ENCODE measurements around the gene DLX1. TPM values are rescaled to one million over a fixed set of nuclear protein-coding genes. Genes with fewer than 3 reads are reported as not detected.
A peak's percentile ranks its signal among the peaks of the same experiment; 100 is the strongest.

Gene DLX1
- polyA plus RNA-seq, 4 donors = 0.09 to 0.30 (median 0.20) TPM

DNA sequence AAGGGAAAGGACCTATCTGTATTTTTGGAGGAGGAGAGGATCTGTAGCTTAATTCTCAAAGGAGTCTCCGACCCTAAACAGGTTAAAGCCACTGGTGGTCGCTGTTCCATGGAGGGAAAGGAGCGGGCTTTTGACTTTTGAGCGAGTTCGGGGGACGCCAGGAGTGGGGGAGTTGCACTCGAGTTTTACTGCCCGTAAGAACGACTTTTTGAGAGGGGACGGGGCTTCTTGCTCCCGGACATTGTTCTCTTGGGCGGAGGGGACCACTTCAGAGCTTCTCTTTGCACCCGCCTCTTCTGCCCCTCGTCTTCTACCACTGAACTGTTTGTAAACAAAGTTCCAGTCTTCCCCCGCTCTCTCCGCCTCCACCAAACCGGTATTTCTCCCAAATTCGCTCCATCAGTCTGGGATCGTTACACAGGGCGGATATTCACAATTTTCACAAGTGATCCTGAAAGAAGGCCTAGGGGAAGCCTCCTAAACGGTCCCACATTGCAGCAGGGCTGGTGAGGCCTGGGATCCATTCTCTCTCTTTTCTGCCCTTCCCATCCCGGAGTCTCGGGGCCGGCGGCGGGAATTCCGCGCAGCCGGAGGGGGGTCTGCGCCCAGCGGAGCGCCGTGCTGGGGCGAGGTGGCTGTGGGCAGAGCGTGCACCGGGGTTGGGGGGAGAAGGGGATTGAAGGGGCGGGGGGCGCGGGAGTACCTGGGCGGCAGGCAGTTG lies 10.8 kb downstream of the DLX1 start:
- DNase-seq (ENCODE audit: low read depth in 4 of 4, low spot score in 2 of 4) = peak in 1 of 4 donors; percentile 28

DNA sequence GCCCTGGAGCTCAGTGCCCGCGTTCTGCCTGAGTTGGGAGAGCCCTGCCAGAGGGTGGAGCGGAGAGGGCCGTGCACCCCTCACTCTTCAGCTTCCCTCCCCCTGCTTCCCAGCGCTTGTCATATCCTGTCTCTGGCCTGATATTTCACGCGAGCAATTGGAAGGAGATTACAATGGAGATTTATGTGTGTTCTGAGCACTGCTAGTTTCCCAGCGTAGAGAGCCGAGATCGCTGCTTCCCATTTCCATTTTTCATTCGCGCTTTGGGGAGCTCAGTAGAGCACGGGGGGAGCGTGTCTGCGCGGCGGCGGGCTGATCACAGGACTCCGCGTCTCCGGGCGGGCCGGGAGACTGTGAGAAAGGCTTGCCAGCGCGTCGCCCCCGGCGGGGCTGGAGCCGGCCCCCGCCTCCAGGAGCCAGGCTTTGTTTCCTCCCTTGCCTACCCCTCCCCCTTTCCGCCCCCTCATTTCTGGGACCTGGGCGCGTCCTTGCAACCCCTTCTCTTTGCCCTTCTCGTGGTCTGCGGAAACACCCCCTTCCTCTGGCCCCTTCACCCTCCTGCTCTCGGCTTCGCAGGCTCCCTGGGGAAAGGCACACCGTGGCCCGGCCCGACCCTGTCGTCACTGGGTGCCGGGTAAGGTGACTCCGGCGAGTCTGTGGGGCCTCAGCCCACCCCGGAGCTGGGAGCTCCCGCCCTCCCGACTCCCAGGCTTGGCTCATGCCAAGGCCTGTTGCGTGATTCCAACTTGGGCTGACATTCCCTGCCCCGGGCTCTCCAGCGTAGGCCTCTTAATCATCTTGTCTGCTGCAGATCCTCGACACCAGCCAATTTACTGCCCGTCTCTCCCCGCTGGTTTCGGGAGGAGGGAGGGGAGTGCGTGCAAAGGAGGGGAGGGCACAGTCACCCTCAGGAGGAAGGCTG lies 11.6 kb downstream of the DLX1 start:
- DNase-seq (ENCODE audit: low read depth in 4 of 4, low spot score in 2 of 4) = peak in 1 of 4 donors; percentile 11

DNA sequence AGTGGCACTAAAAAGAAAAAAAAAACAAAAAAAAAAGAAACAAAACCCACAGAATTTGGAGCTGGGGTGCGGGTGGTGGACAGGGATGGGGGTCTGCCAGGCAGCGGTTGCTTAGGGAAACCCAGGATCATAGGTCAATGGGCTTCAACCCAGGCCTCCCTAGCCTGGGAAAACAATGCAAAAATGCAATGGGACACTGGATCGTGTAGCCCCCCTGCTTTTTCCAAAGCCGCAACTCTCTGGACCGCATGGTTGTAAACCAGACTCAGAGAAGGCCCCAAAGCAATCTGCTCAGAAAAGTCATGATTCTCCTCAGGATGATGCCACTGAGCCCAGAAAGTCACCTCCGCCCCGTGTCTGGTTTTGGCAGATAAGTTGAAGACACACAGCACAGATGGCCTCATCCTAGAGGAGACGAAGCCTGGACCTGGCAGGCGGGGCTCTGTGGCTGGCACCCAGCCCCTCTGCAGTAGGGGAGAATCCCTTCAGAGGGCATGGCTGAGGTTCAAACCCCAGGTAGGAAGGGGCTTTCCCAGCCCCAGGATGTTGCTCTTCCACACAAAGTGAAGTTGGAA lies 12.3 kb downstream of the DLX1 start:
- no peak for DNase-seq (ENCODE audit: low read depth in 4 of 4, low spot score in 2 of 4)

DNA sequence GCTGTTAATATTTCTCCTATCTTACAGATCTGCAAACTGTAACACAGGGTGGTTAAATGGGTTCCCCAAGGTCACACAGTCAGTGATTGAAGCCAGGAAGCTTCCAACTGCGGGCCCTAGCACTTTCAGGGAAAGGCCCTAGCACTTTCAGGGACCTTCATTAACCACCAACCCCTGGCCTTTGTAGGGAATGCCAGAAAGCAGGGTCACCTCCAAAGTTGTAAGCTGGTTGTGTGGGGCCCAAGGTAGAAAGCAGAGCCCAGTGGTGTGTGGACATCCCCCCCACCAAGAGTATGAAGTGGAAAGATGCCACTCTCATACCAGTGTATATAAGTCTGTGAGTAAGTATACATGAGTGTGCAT lies 13.0 kb downstream of the DLX1 start:
- DNase-seq (ENCODE audit: low read depth in 4 of 4, low spot score in 2 of 4) = no peak

DNA sequence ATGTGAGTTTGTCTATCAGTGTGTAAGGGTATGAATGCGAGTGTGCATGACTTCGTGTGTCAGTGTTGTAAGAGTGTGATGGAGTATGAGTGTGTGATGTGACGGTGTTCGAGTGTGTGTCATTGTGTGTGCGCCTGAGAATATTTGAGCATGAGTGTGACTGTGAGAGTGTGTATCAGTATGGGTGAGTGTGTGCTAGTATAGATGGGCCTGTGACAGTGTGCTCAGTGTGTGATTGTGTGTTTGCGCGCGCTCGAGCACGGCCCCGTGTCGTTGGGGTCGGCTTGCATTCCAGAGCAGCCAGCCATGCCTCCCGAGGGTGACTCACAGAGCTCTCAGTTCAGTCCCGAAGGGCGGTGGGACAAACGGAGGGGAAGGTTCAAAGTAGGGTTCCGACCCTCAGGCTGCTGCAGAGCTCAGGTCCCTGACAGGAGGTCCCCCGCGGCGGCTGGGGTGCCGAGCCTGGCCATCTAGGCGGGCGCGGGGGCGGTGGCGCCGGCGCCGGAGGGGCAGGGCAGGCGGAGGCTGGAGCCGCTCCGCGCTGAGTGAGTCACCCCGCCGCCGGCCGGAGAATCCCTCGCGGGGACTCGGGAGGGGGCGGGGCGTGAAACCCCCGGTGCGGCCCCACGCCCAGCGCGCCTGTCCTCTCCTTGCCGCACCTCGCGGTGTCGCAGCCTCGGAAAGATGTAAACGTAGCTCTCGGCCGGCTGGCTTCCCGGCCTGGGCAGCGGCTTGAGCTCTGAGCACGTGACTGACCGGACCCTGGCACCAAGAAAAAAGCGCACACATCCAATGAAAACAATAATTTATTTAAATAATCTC lies 13.6 kb downstream of the DLX1 start:
- DNase-seq (ENCODE audit: low read depth in 4 of 4, low spot score in 2 of 4) = peak in 1 of 4 donors; percentile 37

DNA sequence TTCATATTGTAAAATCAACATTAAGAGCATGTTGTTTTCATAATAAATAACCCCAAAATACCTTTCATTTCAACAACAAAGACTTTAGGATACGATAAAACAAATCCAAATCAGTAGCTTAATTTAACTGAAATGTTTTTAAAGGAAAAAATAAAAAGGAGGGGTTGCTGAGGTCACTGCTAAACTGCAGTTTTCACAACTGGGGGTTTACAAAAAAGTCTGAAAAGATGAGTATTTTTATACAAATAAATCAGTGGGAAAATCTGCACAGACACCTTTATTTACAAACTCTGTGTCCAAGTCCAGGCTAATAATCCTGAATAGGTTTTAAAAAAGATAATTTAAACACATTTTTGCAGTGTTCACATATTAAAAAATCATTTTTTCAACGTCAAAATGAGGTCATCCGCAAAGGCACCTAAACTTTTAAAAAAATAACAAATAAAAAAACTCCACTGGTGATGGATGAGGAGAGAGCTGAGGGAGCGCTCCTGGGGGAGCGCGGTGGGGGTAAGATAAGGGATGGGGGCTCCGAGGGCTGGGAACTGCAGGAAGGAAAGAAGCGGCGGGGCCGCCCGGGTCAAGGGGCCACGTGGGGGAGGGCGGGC lies 14.3 kb downstream of the DLX1 start:
- no peak for DNase-seq (ENCODE audit: low read depth in 4 of 4, low spot score in 2 of 4)

DNA sequence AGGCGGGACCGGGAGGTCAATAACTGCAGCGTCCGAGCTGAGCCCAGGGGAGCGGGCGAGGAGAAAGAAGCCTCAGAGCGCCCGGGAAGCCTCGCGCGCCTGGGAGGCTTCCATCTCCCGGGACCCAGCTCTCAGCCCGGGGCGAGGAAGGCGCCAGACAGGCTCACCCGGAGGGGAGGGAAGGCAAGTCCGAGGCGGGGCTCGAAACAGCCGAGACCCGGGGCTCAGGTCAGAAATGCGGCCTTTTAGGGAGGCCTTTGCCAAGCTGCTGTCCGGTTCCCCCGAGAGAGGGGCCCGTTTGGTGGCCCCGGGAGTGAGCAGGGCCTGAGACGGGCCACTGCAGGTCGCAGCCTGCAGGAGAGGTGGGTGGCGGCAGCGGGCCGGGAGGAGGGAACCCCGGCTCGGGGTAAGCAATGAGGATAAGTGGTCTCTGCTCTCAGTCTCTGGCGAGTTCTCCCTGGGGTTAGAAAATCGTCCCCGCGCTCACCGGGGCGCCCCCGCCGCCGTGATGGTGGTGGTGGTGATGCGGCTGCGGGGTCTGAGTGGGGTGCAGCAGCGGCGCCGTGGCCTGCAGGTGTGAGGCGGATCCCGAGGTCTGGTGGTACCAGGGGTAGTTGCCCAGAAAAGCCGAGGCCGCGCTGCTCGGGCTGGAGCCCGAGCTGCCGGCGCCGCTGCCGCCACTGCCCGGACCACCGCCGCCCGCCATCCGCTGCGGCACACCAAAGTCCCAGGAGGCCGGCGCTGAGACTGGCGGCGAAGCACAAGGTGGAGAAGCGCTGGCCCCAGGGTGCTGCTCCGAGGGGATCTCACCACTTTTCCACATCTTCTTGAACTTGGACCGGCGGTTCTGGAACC lies 15.0 kb downstream of the DLX1 start:
- peak in 1 of 4 donors; percentile 6 for DNase-seq (ENCODE audit: low read depth in 4 of 4, low spot score in 2 of 4)

DNA sequence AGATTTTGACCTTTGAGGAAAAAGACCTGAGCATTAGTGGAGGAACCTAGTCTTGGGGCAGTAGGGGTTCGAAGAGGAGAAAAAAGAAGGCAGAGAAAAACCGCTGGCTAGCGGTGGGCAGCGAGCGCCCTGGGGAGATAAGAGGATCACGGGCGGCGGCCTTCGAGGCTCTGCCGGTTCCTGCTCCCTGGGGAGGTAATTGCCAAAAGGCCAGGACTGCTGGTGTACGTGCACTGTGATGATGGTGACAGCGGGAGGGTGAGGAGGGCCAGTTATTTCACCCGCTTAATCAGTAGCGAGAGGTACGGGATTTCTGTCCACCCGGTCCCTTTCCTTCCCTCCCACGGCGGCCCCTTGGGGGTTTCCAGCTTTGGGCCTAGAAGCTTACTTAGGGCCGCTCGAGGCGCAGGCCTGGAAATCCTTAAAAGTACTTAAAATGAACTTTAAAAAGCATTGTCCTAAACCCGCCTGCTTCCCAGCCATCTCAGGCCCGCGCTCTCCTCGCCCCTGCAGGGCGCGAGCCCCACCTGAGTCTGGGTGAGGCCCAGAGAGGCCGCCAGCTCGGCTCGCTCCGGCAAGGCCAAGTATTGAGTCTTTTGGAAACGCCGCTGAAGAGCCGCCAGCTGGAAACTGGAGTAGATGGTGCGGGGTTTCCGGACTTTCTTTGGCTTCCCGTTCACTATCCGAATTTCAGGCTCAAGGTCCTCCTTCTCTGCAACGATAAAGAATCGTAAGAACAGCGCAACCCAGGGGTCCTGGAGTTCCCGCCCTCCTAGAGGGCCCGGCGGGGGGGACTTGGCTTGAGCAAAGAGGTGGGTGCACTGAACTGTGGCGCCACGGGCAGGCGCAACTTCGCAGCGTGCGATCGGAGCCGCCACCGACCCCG lies 15.9 kb downstream of the DLX1 start:
- peak in 1 of 4 donors; percentile 3 for DNase-seq (ENCODE audit: low read depth in 4 of 4, low spot score in 2 of 4)

DNA sequence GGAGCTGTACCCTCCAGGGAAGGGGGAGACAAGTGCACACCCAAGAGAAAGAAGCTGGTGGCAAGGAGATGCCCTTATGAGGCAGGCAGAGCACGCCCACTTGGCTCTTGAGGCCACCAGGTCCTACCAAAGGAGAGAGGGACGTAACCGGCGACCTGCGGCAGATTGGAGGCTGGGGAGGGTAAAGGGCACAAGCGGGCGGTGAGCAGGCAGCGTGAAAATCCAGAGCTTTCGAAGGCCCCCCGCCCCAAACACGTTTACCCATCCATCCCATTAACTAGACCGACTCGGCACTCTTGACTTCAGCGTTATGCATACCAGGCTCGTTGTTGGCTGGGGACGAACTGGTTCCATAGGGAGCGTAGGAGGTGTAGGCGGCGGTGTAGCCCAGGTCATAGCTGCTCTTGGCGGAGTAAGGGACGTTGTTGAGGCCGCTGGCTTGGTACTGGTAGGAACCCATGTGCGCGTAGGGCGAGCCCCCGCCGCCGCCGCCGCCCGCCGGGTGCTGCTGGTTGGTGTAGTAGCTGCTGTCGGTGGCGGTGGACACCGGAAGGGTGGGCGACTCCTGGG lies 16.6 kb downstream of the DLX1 start:
- DNase-seq (ENCODE audit: low read depth in 4 of 4, low spot score in 2 of 4) = peak in 1 of 4 donors; percentile 6

DNA sequence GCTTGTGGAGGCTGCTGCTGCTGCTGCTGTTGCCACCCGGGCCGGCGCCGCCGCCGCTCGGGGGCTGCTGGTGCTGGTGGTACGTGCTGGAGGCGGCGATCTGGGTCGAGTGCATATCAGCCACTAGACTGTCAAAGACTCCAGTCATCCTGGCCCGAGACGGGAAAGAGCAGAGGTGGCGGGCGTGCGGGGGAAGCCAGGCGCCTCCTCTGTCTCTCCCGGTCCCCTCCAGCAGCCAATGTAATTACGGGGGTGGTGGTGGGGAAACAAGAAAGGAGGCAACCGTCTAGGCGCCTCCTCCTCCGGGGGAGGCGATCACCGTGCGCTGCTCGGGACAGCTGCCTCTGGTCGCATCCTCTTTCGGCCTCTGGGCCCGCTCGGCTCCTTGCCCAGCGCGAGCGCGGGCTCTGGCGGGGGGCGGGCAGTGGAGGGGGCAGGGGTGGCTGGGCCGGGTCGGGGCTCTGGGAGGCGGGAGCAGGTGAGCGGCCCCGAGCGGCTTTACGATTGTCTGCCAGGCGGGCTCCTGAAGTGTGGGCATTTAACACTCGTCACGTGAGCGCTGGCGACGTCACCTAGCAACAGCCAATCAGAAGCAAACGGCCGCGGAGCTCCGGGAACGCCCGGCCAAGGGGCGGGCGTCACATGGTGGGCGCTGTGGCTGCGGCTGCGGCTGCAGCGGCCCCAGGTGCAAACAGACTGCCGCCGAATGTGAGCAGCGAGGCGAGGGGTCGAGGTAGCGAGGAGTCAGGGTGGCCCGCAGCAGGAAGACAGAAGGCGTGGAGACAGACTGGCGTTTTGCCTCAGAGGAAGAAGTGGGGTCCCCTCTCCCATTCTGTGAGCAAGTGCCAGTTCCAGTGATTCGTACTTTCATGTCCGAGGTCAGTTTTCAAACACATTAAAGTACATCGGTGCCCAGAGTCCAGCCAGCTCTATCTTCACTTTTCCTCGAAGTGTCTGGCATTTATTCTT lies 17.4 kb downstream of the DLX1 start, which contains the start of gene DLX2:
TSS of gene DLX2 (minus strand) at position 510 of the 969 bp plus-strand sequence. CDS start at position 148, 362 bp downstream.
- DNase-seq (ENCODE audit: low read depth in 4 of 4, low spot score in 2 of 4) = peak in 3 of 4 donors; percentile 39 to 84 (median 76)

DNA sequence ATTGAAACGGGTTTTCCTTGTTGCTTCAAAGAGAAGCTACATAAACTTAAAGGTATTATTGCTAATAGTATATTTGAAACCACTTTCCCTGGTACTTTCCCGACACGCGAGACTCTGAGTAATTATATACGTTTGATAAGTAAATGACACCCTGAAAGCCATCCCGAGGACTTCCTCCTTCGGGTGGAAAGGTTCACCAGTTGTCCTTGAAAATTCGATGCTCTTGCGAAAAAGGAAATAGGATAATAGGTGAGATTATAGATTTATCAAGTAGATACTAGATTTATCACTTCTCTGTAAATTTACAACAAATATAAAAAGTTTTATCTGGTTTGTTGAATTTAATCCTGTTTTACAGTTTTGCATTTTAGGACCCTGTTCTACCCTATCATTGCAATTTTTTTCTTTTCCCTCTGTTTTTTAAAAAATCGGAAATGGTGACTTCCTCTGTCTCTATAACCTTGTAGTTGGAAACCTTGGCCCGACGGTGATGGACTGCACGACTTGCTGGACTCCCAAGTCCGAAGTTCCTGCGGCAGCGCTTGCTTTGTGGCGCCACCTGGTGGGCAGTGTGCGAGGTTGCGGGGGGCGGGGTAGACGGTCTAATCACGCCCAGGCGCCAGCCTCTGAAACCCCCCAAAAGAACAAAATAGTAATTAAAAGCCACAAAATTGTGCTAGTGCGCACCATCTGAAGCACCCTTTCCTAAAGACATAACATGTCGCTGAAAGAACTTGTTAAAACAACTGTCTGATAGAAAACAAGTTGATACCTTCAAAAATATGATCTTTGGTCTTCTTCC lies 18.4 kb downstream of the DLX1 start:
- peak in 3 of 4 donors; percentile 67 to 80 (median 68) for DNase-seq (ENCODE audit: low read depth in 4 of 4, low spot score in 2 of 4)

DNA sequence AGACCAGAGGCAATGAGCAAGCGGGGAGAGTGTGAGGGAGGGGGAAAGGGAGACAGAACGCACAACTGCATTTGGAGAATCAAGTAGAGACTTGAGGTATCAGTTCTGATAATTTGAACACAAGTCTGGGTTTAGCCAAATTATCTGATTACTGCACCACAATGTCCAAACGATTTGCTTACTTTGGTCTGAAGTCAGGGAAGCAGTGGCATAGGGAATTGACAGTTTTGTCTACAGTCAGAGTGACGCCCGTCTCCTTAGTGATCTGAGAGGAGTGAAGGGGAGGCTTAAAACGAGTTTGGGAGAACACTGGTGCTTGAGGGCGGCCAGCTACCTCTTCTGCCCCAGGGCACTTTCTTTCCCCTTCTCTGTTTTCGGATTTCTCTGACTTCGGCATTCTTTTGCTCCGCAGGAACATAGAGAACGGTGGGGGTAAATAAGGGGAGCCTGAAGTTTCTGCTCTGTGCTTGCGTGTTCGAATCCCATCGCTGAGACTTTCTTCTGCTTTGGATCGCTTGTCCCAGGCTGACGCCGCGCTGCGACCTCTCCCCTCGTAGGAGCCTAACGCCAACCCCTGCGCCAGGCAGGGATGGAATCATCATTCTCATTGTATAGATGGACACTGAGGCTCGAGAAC lies 20.3 kb downstream of the DLX1 start:
- peak in 1 of 4 donors; percentile 3 for DNase-seq (ENCODE audit: low read depth in 4 of 4, low spot score in 2 of 4)

DNA sequence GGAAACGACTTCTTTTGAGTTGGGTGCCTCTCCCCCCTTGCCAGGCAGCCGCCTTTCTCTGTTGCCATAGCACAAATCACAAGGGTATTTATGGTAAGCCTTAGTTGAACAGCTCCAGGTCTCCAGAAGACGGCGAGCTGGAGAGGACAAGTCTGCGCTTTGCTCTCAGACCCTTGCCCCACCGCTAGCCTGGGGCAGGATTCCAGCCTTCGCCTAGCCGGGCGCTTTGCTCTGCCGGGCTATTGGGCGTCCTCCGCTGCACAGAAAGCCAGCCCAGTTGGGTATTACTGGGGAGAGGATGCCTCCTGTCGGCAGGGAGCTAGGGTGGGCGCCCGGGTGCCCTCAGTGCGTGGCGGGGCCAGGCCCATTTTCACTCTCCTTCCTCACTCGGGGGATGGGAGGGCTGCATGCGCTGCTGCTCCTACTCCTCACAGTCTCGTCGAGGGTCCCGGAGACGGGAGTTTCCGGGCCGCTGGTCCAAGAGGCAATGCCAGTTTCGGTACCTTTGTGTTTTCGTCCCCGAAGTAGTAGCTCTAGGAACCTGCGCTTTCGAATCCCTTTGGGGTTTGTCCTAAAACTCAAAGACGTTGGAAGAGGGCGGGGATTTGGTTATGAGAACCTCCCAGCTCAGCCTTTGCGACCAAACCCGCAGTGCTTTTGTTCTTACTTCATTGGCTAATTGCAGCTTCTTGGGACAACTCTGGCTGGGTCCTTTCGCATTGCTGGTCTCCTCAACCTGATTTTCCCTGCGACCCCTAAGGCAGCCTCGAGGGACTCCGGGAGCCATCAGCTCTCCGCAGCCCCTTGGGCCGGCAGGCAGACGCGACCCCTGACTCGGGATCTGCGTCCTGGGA lies 21.0 kb downstream of the DLX1 start:
- peak in 3 of 4 donors; percentile 10 to 27 (median 19) for DNase-seq (ENCODE audit: low read depth in 4 of 4, low spot score in 2 of 4)

All from left renal cortex interstitium (tissue), 4 donors.